HepG2 (cell line): ENCODE data around the gene BLOC1S1. TPM values are rescaled to one million over a fixed set of nuclear protein-coding genes. Genes with fewer than 3 reads are reported as not detected.

Source experiments
- FOXK1 ChIP-seq: sonication (generic); formaldehyde crosslinking; IDR thresholded peaks from 2 replicates; pipeline ENCODE4 v1.4.0; 2020; ENCODE audit warnings: low read depth, missing genetic modification reagents, borderline replicate concordance
- HBP1 ChIP-seq: IDR thresholded peaks from 2 replicates; pipeline ENCODE4 v1.6.1; 2016; ENCODE audit warnings: low read depth, control low read depth
- HMG20B ChIP-seq: conservative IDR thresholded peaks from 2 replicates; pipeline ENCODE4 v1.6.1; 2016; ENCODE audit warnings: missing genetic modification reagents, missing compliant biosample characterization
- KDM3A ChIP-seq: IDR thresholded peaks from 2 replicates; pipeline ENCODE4 v1.6.1; 2018; ENCODE audit warnings: low read depth, missing compliant biosample characterization
- MATR3 ChIP-seq: sonication (generic); formaldehyde crosslinking; IDR thresholded peaks from 2 replicates; pipeline ENCODE4 v1.4.0; 2020; ENCODE audit warnings: missing genetic modification reagents
- NCOA1 ChIP-seq: sonication (generic); formaldehyde crosslinking; IDR thresholded peaks from 2 replicates; pipeline ENCODE4 v1.9.0; 2021; ENCODE audit warnings: missing genetic modification reagents
- POGK ChIP-seq: sonication (generic); formaldehyde crosslinking; conservative IDR thresholded peaks from 2 replicates; pipeline ENCODE4 v1.8.0; 2022; ENCODE audit warnings: mild to moderate bottlenecking, moderate library complexity, missing genetic modification reagents
- PTBP1 ChIP-seq: fragments of 200-400 bp; formaldehyde crosslinking; IDR thresholded peaks from 2 replicates; pipeline ENCODE4 v1.6.1; 2018; ENCODE audit warnings: low read length, low read depth; ENCODE audit not compliant: poor library complexity, severe bottlenecking
- SNAPC4 ChIP-seq: sonication (generic); formaldehyde crosslinking; IDR thresholded peaks from 2 replicates; pipeline ENCODE4 v1.4.0; 2020; ENCODE audit warnings: mild to moderate bottlenecking, missing genetic modification reagents
- SOX6 ChIP-seq, 2 experiments: fragments of 450-650 bp in 1 of 2; sonication (generic) in 1 of 2; formaldehyde crosslinking in 1 of 2; IDR thresholded peaks; 2 replicates each; pipeline versions ENCODE4 v1.4.0 to v1.6.1; 2017 to 2020; ENCODE audit warnings: antibody characterized with exemption in 1 of 2, mild to moderate bottlenecking in 1 of 2, missing genetic modification reagents in 1 of 2
- YEATS2 ChIP-seq: sonication (generic); formaldehyde crosslinking; IDR thresholded peaks from 2 replicates; pipeline ENCODE4 v1.4.0; 2020; ENCODE audit warnings: missing genetic modification reagents, borderline replicate concordance
- ZBTB43 ChIP-seq: sonication (generic); formaldehyde crosslinking; conservative IDR thresholded peaks from 2 replicates; pipeline ENCODE4 v1.4.0; 2020; ENCODE audit warnings: missing genetic modification reagents
- ZNF501 ChIP-seq: sonication (generic); formaldehyde crosslinking; IDR thresholded peaks from 2 replicates; pipeline ENCODE4 v1.5.1; 2020; ENCODE audit warnings: mild to moderate bottlenecking, moderate library complexity, missing genetic modification reagents
- ZNF530 ChIP-seq: sonication (generic); formaldehyde crosslinking; IDR thresholded peaks from 2 replicates; pipeline ENCODE4 v1.5.0; 2020; ENCODE audit warnings: low read depth, mild to moderate bottlenecking, missing genetic modification reagents
- ZNF709 ChIP-seq: sonication (generic); formaldehyde crosslinking; IDR thresholded peaks from 2 replicates; pipeline ENCODE4 v1.5.0; 2020; ENCODE audit warnings: mild to moderate bottlenecking, missing genetic modification reagents
- polyA plus RNA-seq, 8 experiments: library from polyadenylated mRNA; depleted of rRNA in 3 of 8; stranded (reverse) in 7 of 8; unstranded in 1 of 8; fragments of >200 nt; fragmentation: Illumina TruSeq in 4 of 8; extraction: Trizol in 4 of 8; gene quantifications; 2 replicates each; pipeline versions ENCODE4 v1.2.1 to v1.2.3, GENCODE V29; 2011 to 2016; ENCODE audit warnings: low read depth in 4 of 8, missing spikeins in 1 of 8, mixed read lengths in 1 of 8; ENCODE audit not compliant: insufficient read depth in 1 of 8
- total RNA-seq, 5 experiments: library from RNA; depleted of rRNA; stranded (reverse); fragments of >200 nt; fragmentation: Illumina TruSeq; extraction: Trizol; gene quantifications; 2 replicates each; pipeline ENCODE4 v1.2.3, GENCODE V29; 2016; ENCODE audit warnings: low read depth in 1 of 5

Gene BLOC1S1
- total and polyA plus RNA-seq, 2 of the 13 experiments (the other 11 are each of a cell fraction or from before 2014, with no cell fraction given), result 55.1 to 95.3 TPM

- TF ChIP-seq SNAPC4 (CRISPR knock-in tag) (no peak), PTBP1 (no peak), ZNF530 (CRISPR knock-in tag) (no peak), POGK (CRISPR knock-in tag) (peak; percentile 72; the same call in 1 of the 2 replicates), MATR3 (CRISPR knock-in tag) (no peak), ZBTB43 (CRISPR knock-in tag) (no peak), ZNF709 (CRISPR knock-in tag) (no peak), NCOA1 (CRISPR knock-in tag) (no peak), KDM3A (CRISPR knock-in tag) (peak; percentile 43; the same call in 1 of the 2 replicates), HBP1 (CRISPR knock-in tag) (0 out of 2 replicates have a peak, but pooled peaks have one; percentile 48), FOXK1 (CRISPR knock-in tag) (peak; percentile 49; the same call in 1 of the 2 replicates), YEATS2 (CRISPR knock-in tag) (peak; percentile 7; the same call in 1 of the 2 replicates), ZNF501 (CRISPR knock-in tag) (peak; percentile 43), HMG20B (no peak), SOX6 (IDR thresholded peaks at IDR 0.05) (no peak), SOX6 (CRISPR knock-in tag; IDR thresholded peaks at IDR 0.05) (no peak; the same call in 1 of the 2 replicates)
Measured at GRCh38 chr12:55728939-55729818, 13.3 kb downstream of the BLOC1S1 start, which contains the start of gene CD63 (continued).
